ENCODE measurements around the gene SNX15.
"Not testable (repeated sequence)": the region's sequence is repeated elsewhere in the genome, so short reads cannot be mapped to it uniquely, and the experiment has no call there.

Gene SNX15

GRCh38 chr11:65014726-65015227 lies 12.5 kb upstream of the SNX15 start:
- in situ Hi-C loops (cut with MboI; ENCODE audit: low sequenced_read_pairs), result no loop called here

DNA sequence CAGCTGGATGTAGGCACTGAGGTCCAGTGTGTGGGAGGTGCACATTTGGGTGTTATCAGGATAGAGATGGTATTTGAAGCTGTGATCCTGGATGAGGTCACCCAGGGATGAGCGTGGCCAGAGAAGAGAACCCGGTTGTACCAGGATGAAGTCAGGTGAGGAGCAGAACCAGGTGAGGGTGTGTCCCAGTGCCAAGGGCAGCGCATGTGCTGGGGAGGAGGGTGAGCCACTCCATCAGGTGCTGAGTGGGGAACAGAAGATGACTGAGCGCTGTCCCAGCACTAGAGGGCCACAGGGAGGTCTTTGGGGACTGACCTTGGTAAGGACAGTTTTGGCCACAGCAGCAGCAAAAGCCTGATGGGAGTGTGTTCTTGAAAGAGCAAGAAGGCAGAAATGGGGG lies 10.5 kb upstream of the SNX15 start:
- in situ Hi-C loops (cut with MboI; ENCODE audit: low sequenced_read_pairs), result no loop called here

- in situ Hi-C loops (cut with MboI; ENCODE audit: low sequenced_read_pairs), result no loop called here
Observed at GRCh38 chr11:65017937-65018336, 9.3 kb upstream of the SNX15 start.

DNA sequence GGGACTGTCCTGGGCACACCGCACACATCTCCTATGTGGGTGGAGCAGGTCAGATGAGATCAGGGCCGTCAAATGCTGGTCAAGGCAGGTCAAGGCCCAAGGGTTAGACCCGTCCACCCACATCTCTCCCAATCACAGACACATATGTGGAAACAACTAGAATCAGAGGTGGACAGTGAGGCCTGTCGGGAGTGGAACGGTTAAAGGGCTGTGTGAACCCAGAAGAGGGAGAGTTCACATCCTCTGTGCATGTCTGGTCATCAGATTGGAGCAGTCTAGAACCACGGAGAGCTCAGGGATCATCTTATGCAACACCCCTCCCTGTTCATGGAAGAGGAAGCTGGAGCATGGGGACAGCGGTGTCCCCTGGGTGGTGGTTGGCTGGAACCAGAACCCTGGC lies 7.4 kb upstream of the SNX15 start:
- in situ Hi-C loops (cut with MboI; ENCODE audit: low sequenced_read_pairs), result no loop called here

DNA sequence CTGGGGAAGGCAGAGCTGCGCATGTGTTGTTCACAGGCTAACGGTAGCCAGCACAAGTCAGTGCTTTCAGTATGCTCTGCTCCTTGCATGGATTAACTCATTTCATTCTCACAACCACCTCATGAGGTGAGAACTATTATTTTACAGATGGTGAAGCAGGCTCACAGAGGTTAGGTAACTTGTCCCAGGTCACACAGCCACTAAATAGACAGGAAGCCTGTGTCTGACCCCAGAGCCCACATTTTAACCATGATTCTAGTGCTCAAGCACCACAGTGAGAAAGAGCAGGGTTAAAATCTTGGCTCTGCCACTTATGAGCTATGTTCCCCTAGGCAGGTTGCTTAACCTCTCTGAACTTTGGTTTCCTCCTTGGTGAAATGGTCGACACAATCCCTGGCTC lies 6.2 kb upstream of the SNX15 start:
- in situ Hi-C loops (cut with MboI; ENCODE audit: low sequenced_read_pairs), result no loop called here

DNA sequence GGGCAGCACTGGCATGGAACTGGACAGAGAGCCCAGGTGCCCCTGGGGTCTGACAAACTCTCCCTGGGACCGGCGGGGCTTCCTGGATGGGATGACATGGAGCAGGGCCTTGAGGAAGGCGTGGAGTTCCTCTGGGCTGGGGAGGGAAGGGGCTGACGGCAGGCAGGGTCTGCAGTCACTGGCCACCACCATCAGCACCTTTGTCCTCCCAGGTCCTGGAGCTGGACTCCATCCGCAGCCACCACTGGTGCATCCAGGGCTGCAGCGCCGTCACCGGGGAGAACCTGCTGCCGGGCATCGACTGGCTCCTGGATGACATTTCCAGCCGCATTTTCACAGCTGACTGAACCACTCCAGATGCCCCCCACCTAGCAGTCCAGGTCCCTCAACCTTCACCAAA lies 5.7 kb upstream of the SNX15 start:
- in situ Hi-C loops (cut with MboI; ENCODE audit: low sequenced_read_pairs), result no loop called here

DNA sequence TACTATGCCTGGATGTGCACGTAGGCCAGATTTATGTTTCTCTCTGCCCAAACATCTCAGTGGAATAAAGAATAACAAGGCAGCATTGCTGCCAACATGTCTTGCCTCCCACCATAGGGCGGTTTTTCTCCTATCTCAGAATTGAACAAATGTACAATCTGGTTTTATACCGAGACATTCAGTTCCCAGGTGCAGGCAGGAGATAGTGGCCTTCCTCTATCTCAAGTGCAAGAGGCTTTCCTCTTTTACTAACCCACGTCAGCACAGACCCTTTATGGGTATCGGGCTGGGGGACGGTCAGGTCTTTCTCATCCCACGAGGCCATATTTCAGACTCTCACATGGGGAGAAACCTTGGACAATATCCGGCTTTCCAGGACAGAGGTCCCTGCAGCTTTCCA lies 3.7 kb upstream of the SNX15 start:
- in situ Hi-C loops (cut with MboI; ENCODE audit: low sequenced_read_pairs), result not testable (repeated sequence)

- in situ Hi-C loops (cut with MboI; ENCODE audit: low sequenced_read_pairs), result loop anchor here (5.0 kb wide), 1 partner anchor 55 kb away; the partner anchor contains the start of genes CDCA5 and ZFPL1
Observed at GRCh38 chr11:65026810-65027209, 429 bp upstream of the SNX15 start.

DNA sequence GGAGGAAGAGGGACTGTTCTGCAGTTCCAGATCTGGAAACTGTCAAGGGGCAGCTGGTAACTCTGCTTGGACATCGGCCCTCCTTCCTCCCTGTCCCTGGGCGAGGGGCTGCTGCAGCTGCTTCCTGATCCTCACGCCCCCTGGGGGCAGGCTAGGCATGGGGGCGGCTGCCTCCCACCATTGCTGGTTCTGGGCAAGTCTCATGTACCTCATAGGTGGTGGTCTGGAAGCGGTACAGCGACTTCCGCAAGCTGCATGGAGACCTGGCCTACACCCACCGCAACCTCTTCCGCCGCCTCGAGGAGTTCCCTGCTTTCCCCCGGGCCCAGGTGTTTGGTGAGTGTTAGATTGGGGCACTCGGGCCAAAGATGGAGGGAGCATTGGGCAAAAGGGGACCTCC lies 5.0 kb downstream of the SNX15 start:
- in situ Hi-C loops (cut with MboI; ENCODE audit: low sequenced_read_pairs), result no loop called here

DNA sequence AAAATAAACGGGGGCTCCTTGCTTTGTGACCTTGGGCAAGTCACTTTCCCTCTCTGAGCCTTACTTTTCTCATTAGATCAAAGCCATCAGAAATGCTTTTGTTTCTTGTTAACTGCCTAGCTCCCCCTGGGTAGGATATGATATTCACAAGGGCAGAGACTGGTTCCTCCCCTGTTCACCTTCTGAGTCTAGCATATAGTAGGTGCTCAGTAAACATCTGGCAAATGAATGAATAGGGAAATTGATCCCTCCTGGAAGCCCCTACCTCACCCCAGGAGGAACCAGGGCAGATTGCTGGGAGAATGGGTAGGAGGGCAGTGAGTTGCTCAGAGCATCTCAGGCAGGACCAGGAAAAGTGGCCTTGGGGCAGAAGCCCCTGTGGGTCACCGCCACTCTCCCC lies 7.2 kb downstream of the SNX15 start:
- in situ Hi-C loops (cut with MboI; ENCODE audit: low sequenced_read_pairs), result no loop called here

DNA sequence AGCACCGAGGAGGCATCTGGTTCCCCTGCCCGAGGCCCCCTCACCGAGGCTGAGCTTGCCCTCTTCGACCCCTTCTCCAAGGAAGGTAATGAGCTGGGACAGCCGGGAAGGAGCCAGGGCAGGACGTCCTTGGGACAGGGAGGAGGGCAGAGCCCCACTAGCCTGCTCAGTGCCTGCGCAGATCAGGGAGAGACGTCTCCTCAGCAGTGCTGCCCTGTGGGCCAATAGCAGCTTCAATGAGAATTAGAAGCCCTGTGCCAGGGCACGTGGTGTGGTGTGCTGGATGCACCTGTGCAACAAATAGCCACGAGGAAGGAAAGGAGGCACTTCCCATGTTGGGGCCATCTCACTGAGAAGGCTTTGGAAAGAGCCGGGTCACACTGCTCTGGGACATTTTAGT lies 8.3 kb downstream of the SNX15 start:
- in situ Hi-C loops (cut with MboI; ENCODE audit: low sequenced_read_pairs), result no loop called here

DNA sequence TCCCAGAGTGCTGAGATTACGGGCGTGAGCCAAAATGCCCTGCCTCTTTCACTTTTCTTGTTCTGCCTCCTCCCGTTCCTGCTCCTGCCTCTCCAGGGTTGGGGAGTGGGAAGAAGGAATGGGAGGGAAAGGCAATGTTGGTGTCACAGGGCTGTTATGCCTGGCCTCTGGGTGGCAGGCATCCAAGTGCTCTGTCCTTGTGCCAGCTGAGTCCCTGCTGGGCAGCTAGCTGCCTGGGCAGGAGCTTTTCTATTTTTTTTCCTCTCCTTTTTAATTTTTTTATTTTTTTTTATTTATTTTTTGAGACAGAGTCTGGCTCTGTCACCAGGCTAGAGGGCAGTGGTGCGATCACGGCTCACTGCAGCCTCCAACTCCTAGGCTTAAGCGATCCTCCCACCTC lies 9.7 kb downstream of the SNX15 start:
- in situ Hi-C loops (cut with MboI; ENCODE audit: low sequenced_read_pairs), result no loop called here

- in situ Hi-C loops (cut with MboI; ENCODE audit: low sequenced_read_pairs), result no loop called here
Observed at GRCh38 chr11:65040520-65040846, 13.2 kb downstream of the SNX15 start.

DNA sequence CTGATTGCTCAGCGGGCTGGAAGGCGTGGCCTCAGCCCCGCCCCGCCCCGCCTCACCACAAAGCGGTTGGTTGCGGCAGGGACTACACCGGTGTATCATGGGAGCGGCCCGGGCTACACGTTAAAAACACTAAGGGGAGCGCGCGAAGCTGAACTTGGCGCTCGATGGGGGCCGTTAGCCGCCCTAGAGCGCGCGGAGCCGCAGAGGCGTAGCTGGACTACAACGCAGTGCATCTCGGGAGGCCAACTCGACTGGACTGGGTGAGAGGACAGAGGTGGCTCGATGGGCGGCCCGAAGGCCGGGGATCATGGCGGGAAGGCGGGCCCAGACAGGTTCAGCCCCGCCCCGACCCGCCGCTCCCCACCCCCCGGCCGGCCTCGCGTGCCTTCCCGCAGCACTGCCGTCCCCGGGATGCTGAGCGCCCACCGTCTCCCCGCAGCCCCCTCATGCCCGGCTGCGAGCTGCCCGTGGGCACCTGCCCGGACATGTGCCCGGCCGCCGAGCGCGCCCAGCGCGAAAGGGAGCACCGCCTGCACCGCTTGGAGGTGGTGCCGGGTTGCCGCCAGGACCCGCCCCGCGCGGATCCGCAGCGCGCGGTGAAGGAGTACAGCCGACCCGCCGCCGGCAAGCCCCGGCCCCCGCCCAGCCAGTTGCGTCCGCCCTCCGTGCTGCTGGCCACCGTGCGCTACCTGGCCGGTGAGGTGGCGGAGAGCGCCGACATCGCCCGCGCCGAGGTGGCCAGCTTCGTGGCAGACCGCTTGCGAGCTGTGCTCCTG lies 13.8 kb downstream of the SNX15 start, which contains the start of gene SAC3D1:
Gene SAC3D1, plus strand, starts transcription at position 364 of the 776 bp plus-strand sequence. Its CDS starts 83 bp downstream, at position 447.
- in situ Hi-C loops (cut with MboI; ENCODE audit: low sequenced_read_pairs), result no loop called here

DNA sequence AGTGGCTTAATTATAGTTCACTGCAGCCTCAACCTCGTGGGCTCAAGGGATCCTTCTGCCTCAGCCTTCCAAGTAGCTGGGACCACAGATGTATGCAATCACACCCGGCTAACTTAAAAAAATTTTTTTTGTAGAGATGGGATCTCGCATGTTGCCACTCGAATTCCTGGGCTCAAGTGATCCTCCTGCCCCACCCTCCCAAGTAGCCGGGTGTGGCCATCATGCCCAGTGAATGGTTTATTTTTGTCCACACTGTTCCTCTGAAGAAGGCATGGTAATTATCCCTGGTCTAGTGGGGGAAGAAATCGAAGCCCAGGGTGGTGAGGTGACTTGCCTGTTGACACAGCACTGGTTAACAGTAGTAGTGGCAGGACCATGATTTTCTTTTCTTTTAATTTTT lies 15.7 kb downstream of the SNX15 start:
- in situ Hi-C loops (cut with MboI; ENCODE audit: low sequenced_read_pairs), result no loop called here

DNA sequence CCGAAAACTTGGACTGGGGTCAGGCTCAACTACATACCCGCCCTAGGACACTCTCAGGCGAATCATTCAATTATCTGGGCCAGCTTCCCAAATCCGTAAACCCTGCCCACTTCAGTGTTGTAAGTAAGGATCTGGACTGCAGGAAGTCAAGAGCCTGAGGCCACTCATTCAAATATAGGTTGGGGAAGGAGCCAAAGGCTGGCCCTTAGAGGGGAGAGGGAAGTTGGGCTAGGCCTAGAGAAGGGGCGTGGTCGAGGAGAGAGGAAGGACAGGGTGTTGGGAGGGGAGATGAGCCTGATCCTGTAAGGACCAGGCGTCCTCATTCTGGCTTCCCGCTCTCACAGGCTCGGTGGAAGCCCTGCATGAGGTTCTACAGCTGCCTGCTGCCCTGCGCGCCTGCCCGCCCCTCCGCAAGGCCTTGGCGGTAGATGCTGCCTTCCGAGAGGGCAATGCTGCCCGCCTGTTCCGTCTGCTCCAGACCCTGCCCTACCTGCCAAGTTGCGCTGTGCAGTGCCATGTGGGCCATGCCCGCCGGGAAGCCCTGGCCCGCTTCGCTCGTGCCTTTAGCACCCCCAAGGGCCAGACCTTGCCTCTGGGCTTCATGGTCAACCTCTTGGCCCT lies 16.8 kb downstream of the SNX15 start:
- in situ Hi-C loops (cut with MboI; ENCODE audit: low sequenced_read_pairs), result no loop called here

GRCh38 chr11:65045061-65045460 lies 17.8 kb downstream of the SNX15 start:
- in situ Hi-C loops (cut with MboI; ENCODE audit: low sequenced_read_pairs), result no loop called here

- in situ Hi-C loops (cut with MboI; ENCODE audit: low sequenced_read_pairs), result no loop called here
Observed at GRCh38 chr11:65045728-65046127, 18.5 kb downstream of the SNX15 start.

GRCh38 chr11:65047581-65048422 lies 20.6 kb downstream of the SNX15 start:
- in situ Hi-C loops (cut with MboI; ENCODE audit: low sequenced_read_pairs), result no loop called here

GRCh38 chr11:65051398-65051858 lies 24.2 kb downstream of the SNX15 start:
- in situ Hi-C loops (cut with MboI; ENCODE audit: low sequenced_read_pairs), result no loop called here

GRCh38 chr11:65053827-65054508 lies 26.7 kb downstream of the SNX15 start:
- in situ Hi-C loops (cut with MboI; ENCODE audit: low sequenced_read_pairs), result no loop called here
